Measurements from ENCODE around the gene TEP1. TPM values are rescaled to one million over a fixed set of nuclear protein-coding genes. Genes with fewer than 3 reads are reported as not detected.

The TEP1 gene
- total RNA-seq, 1 experiment from 2014 or later: 18.8 TPM

DNA sequence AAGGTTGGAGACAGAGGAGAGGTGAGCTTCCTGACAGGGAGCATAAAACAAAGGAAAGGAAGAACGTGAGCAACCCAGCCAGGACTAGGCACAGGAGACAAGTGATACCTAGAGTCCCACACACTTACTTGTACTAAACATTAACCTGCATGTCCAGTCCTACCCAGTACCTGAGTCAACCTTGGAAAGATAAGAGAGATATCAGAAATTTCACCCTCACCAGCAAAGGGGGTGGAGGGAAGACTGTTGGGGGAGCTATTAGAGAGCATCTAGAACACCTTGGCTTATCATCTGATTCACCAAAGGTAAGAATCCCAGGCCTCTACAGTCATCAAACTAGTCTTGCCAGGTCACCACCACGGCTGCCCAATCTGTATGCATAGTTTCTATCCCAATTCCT lies 11.6 kb upstream of the TEP1 start:
- intact Hi-C loops (cut with micrococcal nuclease; ENCODE audit: unreplicated experiment): no loop called here
- no peaks in the 10 kb centered on the region for H3K36me3 Mint-ChIP-seq (ENCODE audit: insufficient read depth, unreplicated experiment)
- peaks cover 23% of the 10 kb centered on the region for H3K4me1 Mint-ChIP-seq (ENCODE audit: low read depth, unreplicated experiment)
- no peaks in the 10 kb centered on the region for H3K27me3 Mint-ChIP-seq (ENCODE audit: insufficient read depth, unreplicated experiment)
- Histone ChIP-seq H3K4me1 (peaks cover 22% of the 10 kb centered on the region), H3K27me3 (replicated peaks; ENCODE audit: control insufficient read depth, insufficient read depth, low read length) (no peaks in the 10 kb centered on the region), H3K36me3 (ENCODE audit: control insufficient read depth, insufficient read depth, low read length) (no peaks in the 10 kb centered on the region), H3K9me3 (no peaks in the 10 kb centered on the region), H3K4me3 (ENCODE audit: low read depth, low read length) (no peak overlapping the region)
- no peak overlapping the region for H3K4me3 Mint-ChIP-seq (ENCODE audit: unreplicated experiment)
- TF ChIP-seq, protein P1, sequence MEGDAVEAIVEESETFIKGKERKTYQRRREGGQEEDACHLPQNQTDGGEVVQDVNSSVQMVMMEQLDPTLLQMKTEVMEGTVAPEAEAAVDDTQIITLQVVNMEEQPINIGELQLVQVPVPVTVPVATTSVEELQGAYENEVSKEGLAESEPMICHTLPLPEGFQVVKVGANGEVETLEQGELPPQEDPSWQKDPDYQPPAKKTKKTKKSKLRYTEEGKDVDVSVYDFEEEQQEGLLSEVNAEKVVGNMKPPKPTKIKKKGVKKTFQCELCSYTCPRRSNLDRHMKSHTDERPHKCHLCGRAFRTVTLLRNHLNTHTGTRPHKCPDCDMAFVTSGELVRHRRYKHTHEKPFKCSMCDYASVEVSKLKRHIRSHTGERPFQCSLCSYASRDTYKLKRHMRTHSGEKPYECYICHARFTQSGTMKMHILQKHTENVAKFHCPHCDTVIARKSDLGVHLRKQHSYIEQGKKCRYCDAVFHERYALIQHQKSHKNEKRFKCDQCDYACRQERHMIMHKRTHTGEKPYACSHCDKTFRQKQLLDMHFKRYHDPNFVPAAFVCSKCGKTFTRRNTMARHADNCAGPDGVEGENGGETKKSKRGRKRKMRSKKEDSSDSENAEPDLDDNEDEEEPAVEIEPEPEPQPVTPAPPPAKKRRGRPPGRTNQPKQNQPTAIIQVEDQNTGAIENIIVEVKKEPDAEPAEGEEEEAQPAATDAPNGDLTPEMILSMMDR (IDR thresholded peaks at IDR 0.05; ENCODE audit: insufficient read depth in 1 of 2, low read depth in 1 of 2, low read length in 1 of 2, severe bottlenecking in 1 of 2, unreplicated experiment in 1 of 2): no peak
- H3K27ac Mint-ChIP-seq (ENCODE audit: unreplicated experiment): peak overlapping the region; percentile 16
- no peak for DNase-seq
- H3K9me3 Mint-ChIP-seq (ENCODE audit: unreplicated experiment): no peaks in the 10 kb centered on the region
- POLR2A ChIA-PET: no interaction called here
- BruUV-seq (replicated peaks): no TSS peak
- CTCF ChIA-PET: interaction anchor here (1.4 kb wide), 1 partner anchor 9 kb away, joined by 4 read pairs; no protein-coding TSS in a partner anchor

DNA sequence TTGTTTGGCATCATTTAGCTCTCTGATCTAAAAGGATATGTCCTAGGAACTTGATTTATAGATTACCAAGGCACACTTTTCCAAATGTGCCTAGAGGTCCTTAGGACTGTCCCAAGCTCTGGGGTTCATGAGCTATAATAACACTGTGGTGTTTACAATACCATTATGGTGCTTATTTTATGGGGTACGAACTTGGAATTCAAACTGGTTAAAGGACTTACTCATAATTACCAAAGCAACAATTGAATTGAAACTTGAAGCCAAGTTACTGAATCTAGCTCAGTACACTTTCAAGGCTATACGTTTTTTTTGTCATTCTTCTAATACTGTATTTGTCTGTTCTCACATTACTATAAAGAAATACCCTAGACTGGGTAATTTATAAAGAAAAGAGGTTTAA lies 9.6 kb upstream of the TEP1 start:
- Histone ChIP-seq H3K4me3 (ENCODE audit: low read depth, low read length) (no peak overlapping the region), H3K27me3 (replicated peaks; ENCODE audit: control insufficient read depth, insufficient read depth, low read length) (no peaks in the 10 kb centered on the region), H3K4me1 (peaks cover 41% of the 10 kb centered on the region), H3K36me3 (ENCODE audit: control insufficient read depth, insufficient read depth, low read length) (no peaks in the 10 kb centered on the region), H3K9me3 (no peaks in the 10 kb centered on the region)
- Mint-ChIP-seq H3K36me3 (ENCODE audit: insufficient read depth, unreplicated experiment) (no peaks in the 10 kb centered on the region), H3K9me3 (ENCODE audit: unreplicated experiment) (no peaks in the 10 kb centered on the region), H3K4me1 (ENCODE audit: low read depth, unreplicated experiment) (peaks cover 39% of the 10 kb centered on the region), H3K4me3 (ENCODE audit: unreplicated experiment) (no peak overlapping the region), H3K27me3 (ENCODE audit: insufficient read depth, unreplicated experiment) (no peaks in the 10 kb centered on the region), H3K27ac (ENCODE audit: unreplicated experiment) (no peak overlapping the region)
- TF ChIP-seq, protein P1 (IDR thresholded peaks at IDR 0.05; ENCODE audit: insufficient read depth in 1 of 2, low read depth in 1 of 2, low read length in 1 of 2, severe bottlenecking in 1 of 2, unreplicated experiment in 1 of 2): no peak
- ChIA-PET CTCF (no interaction called here), POLR2A (no interaction called here)
- no TSS peak for BruUV-seq (replicated peaks)
- DNase-seq: no peak
- intact Hi-C loops (cut with micrococcal nuclease; ENCODE audit: unreplicated experiment): no loop called here

DNA sequence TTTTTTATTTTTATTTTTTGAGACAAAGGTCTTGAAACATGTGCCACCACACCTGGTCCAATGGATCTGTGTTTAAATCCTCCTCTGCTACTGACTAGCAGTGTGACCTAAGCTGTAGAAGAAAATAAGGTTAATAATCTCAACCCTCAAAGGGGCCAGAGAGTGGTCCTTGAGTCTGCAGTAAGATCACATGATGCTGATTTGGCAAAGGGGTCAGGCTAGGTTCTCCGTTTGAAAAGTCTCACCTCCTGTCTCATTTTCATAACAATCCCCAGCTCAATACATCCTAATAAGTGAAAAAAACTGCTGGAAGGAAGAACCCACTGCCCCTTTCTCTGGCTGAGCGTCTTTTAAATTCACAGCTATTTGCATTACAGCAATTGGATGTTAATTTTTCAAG lies 8.0 kb upstream of the TEP1 start:
- no peak overlapping the region for H3K27ac Mint-ChIP-seq (ENCODE audit: unreplicated experiment)
- H3K4me1 Mint-ChIP-seq (ENCODE audit: low read depth, unreplicated experiment): peaks cover 33% of the 10 kb centered on the region
- Histone ChIP-seq H3K9me3 (no peaks in the 10 kb centered on the region), H3K4me3 (ENCODE audit: low read depth, low read length) (no peak overlapping the region), H3K27me3 (replicated peaks; ENCODE audit: control insufficient read depth, insufficient read depth, low read length) (no peaks in the 10 kb centered on the region), H3K4me1 (peaks cover 52% of the 10 kb centered on the region), H3K36me3 (ENCODE audit: control insufficient read depth, insufficient read depth, low read length) (no peaks in the 10 kb centered on the region)
- H3K36me3 Mint-ChIP-seq (ENCODE audit: insufficient read depth, unreplicated experiment): no peaks in the 10 kb centered on the region
- no peak for DNase-seq
- intact Hi-C loops (cut with micrococcal nuclease; ENCODE audit: unreplicated experiment): no loop called here
- TF ChIP-seq, protein P1 (IDR thresholded peaks at IDR 0.05; ENCODE audit: insufficient read depth in 1 of 2, low read depth in 1 of 2, low read length in 1 of 2, severe bottlenecking in 1 of 2, unreplicated experiment in 1 of 2): no peak
- no peaks in the 10 kb centered on the region for H3K9me3 Mint-ChIP-seq (ENCODE audit: unreplicated experiment)
- no peaks in the 10 kb centered on the region for H3K27me3 Mint-ChIP-seq (ENCODE audit: insufficient read depth, unreplicated experiment)
- no TSS peak for BruUV-seq (replicated peaks)
- POLR2A ChIA-PET: interaction anchor here (1.1 kb wide), 1 partner anchor 34 kb away, joined by 4 read pairs; no protein-coding TSS in a partner anchor
- H3K4me3 Mint-ChIP-seq (ENCODE audit: unreplicated experiment): no peak overlapping the region
- CTCF ChIA-PET: interaction anchor here (0.6 kb wide), 1 partner anchor 91 kb away, joined by 4 read pairs; no protein-coding TSS in a partner anchor
